Measurements from ENCODE around the gene SLC22A13.

DNA sequence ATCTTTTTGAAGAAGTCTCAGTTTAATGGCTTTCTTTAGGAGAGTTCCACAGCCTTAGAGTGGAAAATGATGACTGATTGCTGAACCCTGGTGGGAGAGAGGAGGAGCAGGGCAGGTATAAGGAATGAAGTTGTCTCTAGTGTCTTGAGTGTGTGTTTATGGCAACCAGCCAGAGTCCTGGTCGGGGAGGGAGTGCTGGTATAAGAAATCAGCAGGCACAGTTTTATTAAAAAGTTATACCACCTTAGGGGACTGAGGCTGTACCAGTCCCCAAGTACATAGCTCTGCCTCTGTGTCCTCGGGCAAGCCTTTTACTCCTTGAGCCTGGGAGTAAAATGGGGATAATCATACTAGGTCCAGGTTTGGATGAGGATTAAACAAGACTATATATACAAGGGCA lies 46.3 kb downstream of the SLC22A13 start:
- TF ChIP-seq, protein P1, sequence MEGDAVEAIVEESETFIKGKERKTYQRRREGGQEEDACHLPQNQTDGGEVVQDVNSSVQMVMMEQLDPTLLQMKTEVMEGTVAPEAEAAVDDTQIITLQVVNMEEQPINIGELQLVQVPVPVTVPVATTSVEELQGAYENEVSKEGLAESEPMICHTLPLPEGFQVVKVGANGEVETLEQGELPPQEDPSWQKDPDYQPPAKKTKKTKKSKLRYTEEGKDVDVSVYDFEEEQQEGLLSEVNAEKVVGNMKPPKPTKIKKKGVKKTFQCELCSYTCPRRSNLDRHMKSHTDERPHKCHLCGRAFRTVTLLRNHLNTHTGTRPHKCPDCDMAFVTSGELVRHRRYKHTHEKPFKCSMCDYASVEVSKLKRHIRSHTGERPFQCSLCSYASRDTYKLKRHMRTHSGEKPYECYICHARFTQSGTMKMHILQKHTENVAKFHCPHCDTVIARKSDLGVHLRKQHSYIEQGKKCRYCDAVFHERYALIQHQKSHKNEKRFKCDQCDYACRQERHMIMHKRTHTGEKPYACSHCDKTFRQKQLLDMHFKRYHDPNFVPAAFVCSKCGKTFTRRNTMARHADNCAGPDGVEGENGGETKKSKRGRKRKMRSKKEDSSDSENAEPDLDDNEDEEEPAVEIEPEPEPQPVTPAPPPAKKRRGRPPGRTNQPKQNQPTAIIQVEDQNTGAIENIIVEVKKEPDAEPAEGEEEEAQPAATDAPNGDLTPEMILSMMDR (IDR thresholded peaks at IDR 0.05), result no peak
- TF ChIP-seq POLR2A (IDR thresholded peaks at IDR 0.05), result no peak

Data from transverse colon (tissue), 3 donors.